Measurements from ENCODE around the gene CYP27A1. TPM values are rescaled to one million over a fixed set of nuclear protein-coding genes. Genes with fewer than 3 reads are reported as not detected.

The CYP27A1 gene
- total and polyA plus RNA-seq, 9 of the 15 experiments (the other 6 are each of a cell fraction or from before 2014, with no cell fraction given), result 0.20 TPM; not detected in 8

DNA sequence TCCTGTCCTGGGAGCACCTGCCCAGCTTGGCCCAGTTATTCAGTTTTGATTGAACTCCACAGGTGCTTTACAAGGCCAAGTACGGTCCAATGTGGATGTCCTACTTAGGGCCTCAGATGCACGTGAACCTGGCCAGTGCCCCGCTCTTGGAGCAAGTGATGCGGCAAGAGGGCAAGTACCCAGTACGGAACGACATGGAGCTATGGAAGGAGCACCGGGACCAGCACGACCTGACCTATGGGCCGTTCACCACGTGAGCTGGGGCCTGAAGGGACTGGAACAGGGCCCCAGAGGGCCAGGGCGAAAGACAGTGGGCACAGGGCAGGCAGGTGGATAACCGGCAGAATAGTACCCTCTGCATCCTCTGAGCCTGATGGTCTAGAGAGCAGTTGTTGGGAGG is 27.6 kb downstream of the CYP27A1 start:
- H3K4me1 ChIP-seq (replicated peaks in 1 of 2; ENCODE audit: control insufficient read depth in 2 of 2, insufficient read depth in 2 of 2, low read length in 2 of 2), result no peaks in the 10 kb centered on the region; a peak in 2 of 5 replicates
- H2AFZ ChIP-seq (ENCODE audit: low read depth, low read length), result no peak overlapping the region
- CTCF ChIA-PET (ENCODE audit: low intra/inter-chr PET ratio), result interaction anchor here (0.6 kb wide), 1 partner anchor 309 kb away, joined by 3 read pairs; no protein-coding TSS in a partner anchor
- H3K79me2 ChIP-seq (ENCODE audit: control insufficient read depth, insufficient read depth, low read length), result no peaks in the 10 kb centered on the region
- no peaks in the 10 kb centered on the region for H4K20me1 ChIP-seq (replicated peaks; ENCODE audit: control insufficient read depth, insufficient read depth, low read length)
- no peak for TF ChIP-seq SRSF7 (optimal IDR thresholded peaks at IDR 0.05; ENCODE audit: low read depth, low read length)
- no peak for TF ChIP-seq ZNF431 (CRISPR knock-in tag; IDR thresholded peaks at IDR 0.05)
- no peak for TF ChIP-seq ZKSCAN3 (CRISPR knock-in tag; IDR thresholded peaks at IDR 0.05)
- TF ChIP-seq KLF16 (IDR thresholded peaks at IDR 0.05), result no peak
- in situ Hi-C loops (cut with MboI) (no loop called here), intact Hi-C loops (cut with micrococcal nuclease) (no loop called here)
- ATAC-seq (no peak), DNase-seq (ENCODE audit: extremely low read depth in 1 of 4, low spot score in 3 of 4) (no peak), FAIRE-seq (no peak)
- H3K9me3 ChIP-seq (replicated peaks; ENCODE audit: control insufficient read depth, insufficient read depth, low read depth, low read length), result no peaks in the 10 kb centered on the region
- no peak overlapping the region for H3K4me2 ChIP-seq (ENCODE audit: insufficient read depth, low read length)
- no peak overlapping the region for H3K4me3 ChIP-seq
- no TSS peak for BruUV-seq (replicated peaks)
- H3K9me1 ChIP-seq (ENCODE audit: control insufficient read depth, insufficient read depth, low read length), result no peaks in the 10 kb centered on the region
- H3K27me3 ChIP-seq (ENCODE audit: control insufficient read depth in 2 of 2, insufficient read depth in 2 of 2, low read length in 2 of 2), result peaks cover 12 to 33% of the 10 kb centered on the region in 2 experiments; a peak in 4 of 5 replicates
- no peaks in the 10 kb centered on the region for H3K36me3 ChIP-seq (ENCODE audit: control insufficient read depth, insufficient read depth, low read length)
- H3K27ac ChIP-seq (ENCODE audit: extremely low read depth, low read depth, low read length), result no peak overlapping the region
- 38% methylated on average over 11 of the region's 12 CpGs for WGBS (ENCODE audit: insufficient coverage, low coverage, missing lambda C conversion rate)
- POLR2A ChIA-PET, result interaction anchor here (0.9 kb wide), 1 partner anchor 10 kb away, joined by 3 read pairs; no protein-coding TSS in a partner anchor
- no peak overlapping the region for H3K9ac ChIP-seq (ENCODE audit: insufficient read depth in 1 of 2, low read depth in 2 of 2, low read length in 2 of 2)

DNA sequence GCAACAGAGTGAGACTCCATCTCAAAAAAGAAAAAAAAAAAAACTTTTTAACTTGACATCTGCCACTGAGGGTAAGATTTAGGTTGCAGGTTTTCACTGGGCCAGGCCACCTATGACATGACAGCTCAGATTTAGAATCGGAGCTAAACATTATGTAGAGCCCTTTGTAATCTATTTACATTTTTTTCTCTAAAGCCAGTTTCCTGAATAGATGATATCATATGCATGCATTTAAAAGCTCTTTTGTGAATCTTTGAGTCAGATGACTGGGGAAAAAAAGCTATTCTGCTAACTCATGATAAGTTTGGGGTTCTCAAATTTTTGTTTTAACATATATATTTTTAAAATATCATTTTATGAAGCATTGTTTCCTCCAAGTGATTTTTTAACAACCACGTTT is 28.3 kb downstream of the CYP27A1 start:
- in situ Hi-C loops (cut with MboI) (no loop called here), intact Hi-C loops (cut with micrococcal nuclease) (no loop called here)
- FAIRE-seq (no peak), DNase-seq (ENCODE audit: extremely low read depth in 1 of 4, low spot score in 3 of 4) (no peak), ATAC-seq (no peak)
- Histone ChIP-seq H3K9me3 (replicated peaks; ENCODE audit: control insufficient read depth, insufficient read depth, low read depth, low read length) (no peaks in the 10 kb centered on the region), H3K4me1 (replicated peaks in 1 of 2; ENCODE audit: control insufficient read depth in 2 of 2, insufficient read depth in 2 of 2, low read length in 2 of 2) (no peaks in the 10 kb centered on the region; a peak in 2 of 5 replicates), H4K20me1 (replicated peaks; ENCODE audit: control insufficient read depth, insufficient read depth, low read length) (no peaks in the 10 kb centered on the region), H3K27ac (ENCODE audit: extremely low read depth, low read depth, low read length) (no peak overlapping the region), H3K9ac (ENCODE audit: insufficient read depth in 1 of 2, low read depth in 2 of 2, low read length in 2 of 2) (no peak overlapping the region), H3K9me1 (ENCODE audit: control insufficient read depth, insufficient read depth, low read length) (no peaks in the 10 kb centered on the region), H3K27me3 (ENCODE audit: control insufficient read depth in 2 of 2, insufficient read depth in 2 of 2, low read length in 2 of 2) (peaks cover 14 to 40% of the 10 kb centered on the region in 2 experiments; a peak in 4 of 5 replicates), H3K79me2 (ENCODE audit: control insufficient read depth, insufficient read depth, low read length) (no peaks in the 10 kb centered on the region), H2AFZ (ENCODE audit: low read depth, low read length) (no peak overlapping the region), H3K4me2 (ENCODE audit: insufficient read depth, low read length) (no peak overlapping the region), H3K36me3 (ENCODE audit: control insufficient read depth, insufficient read depth, low read length) (no peaks in the 10 kb centered on the region), H3K4me3 (no peak overlapping the region)
- CTCF ChIA-PET (ENCODE audit: low intra/inter-chr PET ratio), result interaction anchor here (0.6 kb wide), 1 partner anchor 310 kb away, joined by 3 read pairs; no protein-coding TSS in a partner anchor
- POLR2A ChIA-PET, result interaction anchor here (0.5 to 0.7 kb wide), 2 partner anchors 74 to 1638 kb away, joined by 3 to 4 read pairs; no protein-coding TSS in a partner anchor
- WGBS (ENCODE audit: insufficient coverage, low coverage, missing lambda C conversion rate), result 0% methylated on average over 2 of the region's 2 CpGs
- BruUV-seq (replicated peaks), result no TSS peak
- TF ChIP-seq DIDO1 (tag; IDR thresholded peaks at IDR 0.05; ENCODE audit: low read depth) (no peak), COPS2 (conservative IDR thresholded peaks at IDR 0.05) (no peak), FOXM1 (IDR thresholded peaks at IDR 0.05; ENCODE audit: low read depth) (no peak), FOXM1 (CRISPR knock-in tag; IDR thresholded peaks at IDR 0.05; ENCODE audit: low read depth) (no peak), MECOM (CRISPR knock-in tag; IDR thresholded peaks at IDR 0.05) (no peak), CBFA2T3 (IDR thresholded peaks at IDR 0.05) (no peak)
- TF ChIP-seq, protein P1, sequence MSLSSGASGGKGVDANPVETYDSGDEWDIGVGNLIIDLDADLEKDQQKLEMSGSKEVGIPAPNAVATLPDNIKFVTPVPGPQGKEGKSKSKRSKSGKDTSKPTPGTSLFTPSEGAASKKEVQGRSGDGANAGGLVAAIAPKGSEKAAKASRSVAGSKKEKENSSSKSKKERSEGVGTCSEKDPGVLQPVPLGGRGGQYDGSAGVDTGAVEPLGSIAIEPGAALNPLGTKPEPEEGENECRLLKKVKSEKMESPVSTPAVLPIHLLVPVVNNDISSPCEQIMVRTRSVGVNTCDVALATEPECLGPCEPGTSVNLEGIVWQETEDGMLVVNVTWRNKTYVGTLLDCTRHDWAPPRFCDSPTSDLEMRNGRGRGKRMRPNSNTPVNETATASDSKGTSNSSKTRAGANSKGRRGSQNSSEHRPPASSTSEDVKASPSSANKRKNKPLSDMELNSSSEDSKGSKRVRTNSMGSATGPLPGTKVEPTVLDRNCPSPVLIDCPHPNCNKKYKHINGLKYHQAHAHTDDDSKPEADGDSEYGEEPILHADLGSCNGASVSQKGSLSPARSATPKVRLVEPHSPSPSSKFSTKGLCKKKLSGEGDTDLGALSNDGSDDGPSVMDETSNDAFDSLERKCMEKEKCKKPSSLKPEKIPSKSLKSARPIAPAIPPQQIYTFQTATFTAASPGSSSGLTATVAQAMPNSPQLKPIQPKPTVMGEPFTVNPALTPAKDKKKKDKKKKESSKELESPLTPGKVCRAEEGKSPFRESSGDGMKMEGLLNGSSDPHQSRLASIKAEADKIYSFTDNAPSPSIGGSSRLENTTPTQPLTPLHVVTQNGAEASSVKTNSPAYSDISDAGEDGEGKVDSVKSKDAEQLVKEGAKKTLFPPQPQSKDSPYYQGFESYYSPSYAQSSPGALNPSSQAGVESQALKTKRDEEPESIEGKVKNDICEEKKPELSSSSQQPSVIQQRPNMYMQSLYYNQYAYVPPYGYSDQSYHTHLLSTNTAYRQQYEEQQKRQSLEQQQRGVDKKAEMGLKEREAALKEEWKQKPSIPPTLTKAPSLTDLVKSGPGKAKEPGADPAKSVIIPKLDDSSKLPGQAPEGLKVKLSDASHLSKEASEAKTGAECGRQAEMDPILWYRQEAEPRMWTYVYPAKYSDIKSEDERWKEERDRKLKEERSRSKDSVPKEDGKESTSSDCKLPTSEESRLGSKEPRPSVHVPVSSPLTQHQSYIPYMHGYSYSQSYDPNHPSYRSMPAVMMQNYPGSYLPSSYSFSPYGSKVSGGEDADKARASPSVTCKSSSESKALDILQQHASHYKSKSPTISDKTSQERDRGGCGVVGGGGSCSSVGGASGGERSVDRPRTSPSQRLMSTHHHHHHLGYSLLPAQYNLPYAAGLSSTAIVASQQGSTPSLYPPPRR (CRISPR knock-in tag; IDR thresholded peaks at IDR 0.05; ENCODE audit: borderline replicate concordance), result no peak
- TF ChIP-seq, protein P2, sequence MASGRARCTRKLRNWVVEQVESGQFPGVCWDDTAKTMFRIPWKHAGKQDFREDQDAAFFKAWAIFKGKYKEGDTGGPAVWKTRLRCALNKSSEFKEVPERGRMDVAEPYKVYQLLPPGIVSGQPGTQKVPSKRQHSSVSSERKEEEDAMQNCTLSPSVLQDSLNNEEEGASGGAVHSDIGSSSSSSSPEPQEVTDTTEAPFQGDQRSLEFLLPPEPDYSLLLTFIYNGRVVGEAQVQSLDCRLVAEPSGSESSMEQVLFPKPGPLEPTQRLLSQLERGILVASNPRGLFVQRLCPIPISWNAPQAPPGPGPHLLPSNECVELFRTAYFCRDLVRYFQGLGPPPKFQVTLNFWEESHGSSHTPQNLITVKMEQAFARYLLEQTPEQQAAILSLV (tag; IDR thresholded peaks at IDR 0.05), result no peak

Data from K562 (cell line).